K562 (cell line): Measurements from ENCODE around the gene MARS1. TPM values are rescaled to one million over a fixed set of nuclear protein-coding genes. Genes with fewer than 3 reads are reported as not detected.

ENCODE experiments used
- ARID3A ChIP-seq: IDR thresholded peaks from 2 replicates; pipeline ENCODE4 v1.6.1; 2012; ENCODE audit warnings: low read depth, low read length, improper control_type of control experiment, borderline replicate concordance
- CEBPB ChIP-seq: fragments of 450-650 bp; IDR thresholded peaks from 2 replicates; pipeline ENCODE4 v1.6.1; 2016; ENCODE audit warnings: missing genetic modification characterization, missing compliant biosample characterization
- CLOCK ChIP-seq: fragments of 250-450 bp; sonication (Bioruptor Pico); IDR thresholded peaks from 2 replicates; pipeline ENCODE4 v1.4.0; 2020; ENCODE audit warnings: mild to moderate bottlenecking, moderate library complexity, borderline replicate concordance
- FOXA1 ChIP-seq: fragments of 450-650 bp; IDR thresholded peaks from 2 replicates; pipeline ENCODE4 v1.6.1; 2016; ENCODE audit warnings: mild to moderate bottlenecking, borderline replicate concordance
- GTF2E2 ChIP-seq: fragments of 200-800 bp; sonication (Bioruptor generic); IDR thresholded peaks from 2 replicates; pipeline ENCODE4 v1.6.1; 2016; ENCODE audit warnings: missing genetic modification characterization, missing compliant biosample characterization
- SIN3B ChIP-seq: fragments of 450-650 bp; IDR thresholded peaks from 2 replicates; pipeline ENCODE4 v1.6.1; 2017; ENCODE audit warnings: low read depth, mild to moderate bottlenecking, moderate library complexity
- TEAD1 ChIP-seq, 2 experiments: fragments of 450-650 bp in 1 of 2; sonication (generic) in 1 of 2; formaldehyde crosslinking; IDR thresholded peaks; 2 replicates each; pipeline versions ENCODE4 v1.4.0 to v1.8.0; 2020 to 2022; ENCODE audit warnings: mild to moderate bottlenecking in 2 of 2, missing genetic modification reagents in 1 of 2
- ZNF143 ChIP-seq: sonication (generic); formaldehyde crosslinking; IDR thresholded peaks from 2 replicates; pipeline ENCODE4 v1.9.0; 2022; ENCODE audit warnings: mild to moderate bottlenecking, missing genetic modification reagents
- ZNF277 ChIP-seq: fragments of 250-450 bp; sonication (Bioruptor Pico); IDR thresholded peaks from 2 replicates; pipeline ENCODE4 v1.8.0; 2022; ENCODE audit warnings: inconsistent platforms, mild to moderate bottlenecking, moderate library complexity, borderline replicate concordance
- ZNF318 ChIP-seq, 2 experiments: fragments of 450-650 bp; IDR thresholded peaks; 2 replicates each; pipeline ENCODE4 v1.6.1; 2016; ENCODE audit warnings: mild to moderate bottlenecking in 2 of 2, borderline replicate concordance in 1 of 2, low read depth in 1 of 2, moderate library complexity in 1 of 2
- ZNF324 ChIP-seq: fragments of 250-450 bp; sonication (Bioruptor Pico); IDR thresholded peaks from 2 replicates; pipeline ENCODE4 v1.4.0; 2020; ENCODE audit warnings: mild to moderate bottlenecking
- ZNF589 ChIP-seq: fragments of 200-800 bp; sonication (Bioruptor generic); IDR thresholded peaks from 2 replicates; pipeline ENCODE4 v1.6.1; 2016; ENCODE audit warnings: low read depth, missing genetic modification characterization, missing compliant biosample characterization
- ZNF668 ChIP-seq: fragments of 250-450 bp; sonication (Bioruptor Pico); IDR thresholded peaks from 2 replicates; pipeline ENCODE4 v1.8.0; 2022; ENCODE audit warnings: mild to moderate bottlenecking, inconsistent platforms
- polyA plus RNA-seq, 8 experiments: library from polyadenylated mRNA; depleted of rRNA in 4 of 8; stranded (reverse) in 5 of 8; unstranded in 3 of 8; fragments of >200 nt; fragmentation: Nextera tagmentation in 2 of 8; fragmentation: Illumina TruSeq in 1 of 8; extraction: Ambion mirVana in 2 of 8; extraction: Trizol in 1 of 8; gene quantifications; 2 replicates each; pipeline versions ENCODE4 v1.2.1 to v1.2.3, GENCODE V29; 2011 to 2014; ENCODE audit warnings: inconsistent platforms in 1 of 8, missing spikeins in 1 of 8
- total RNA-seq, 7 experiments: library from RNA; depleted of rRNA in 6 of 7; stranded (reverse); fragments of >200 nt in 6 of 7; fragmentation: Illumina TruSeq in 2 of 7; extraction: Trizol in 2 of 7; gene quantifications; 2 replicates each; pipeline versions ENCODE4 v1.2.1 to v1.2.3, GENCODE V29; 2011 to 2021; ENCODE audit warnings: low replicate concordance in 1 of 7

MARS1 gene
- total and polyA plus RNA-seq, 9 of the 15 experiments (the other 6 are each of a cell fraction or from before 2014, with no cell fraction given), result 117 to 382 (median 220) TPM

DNA sequence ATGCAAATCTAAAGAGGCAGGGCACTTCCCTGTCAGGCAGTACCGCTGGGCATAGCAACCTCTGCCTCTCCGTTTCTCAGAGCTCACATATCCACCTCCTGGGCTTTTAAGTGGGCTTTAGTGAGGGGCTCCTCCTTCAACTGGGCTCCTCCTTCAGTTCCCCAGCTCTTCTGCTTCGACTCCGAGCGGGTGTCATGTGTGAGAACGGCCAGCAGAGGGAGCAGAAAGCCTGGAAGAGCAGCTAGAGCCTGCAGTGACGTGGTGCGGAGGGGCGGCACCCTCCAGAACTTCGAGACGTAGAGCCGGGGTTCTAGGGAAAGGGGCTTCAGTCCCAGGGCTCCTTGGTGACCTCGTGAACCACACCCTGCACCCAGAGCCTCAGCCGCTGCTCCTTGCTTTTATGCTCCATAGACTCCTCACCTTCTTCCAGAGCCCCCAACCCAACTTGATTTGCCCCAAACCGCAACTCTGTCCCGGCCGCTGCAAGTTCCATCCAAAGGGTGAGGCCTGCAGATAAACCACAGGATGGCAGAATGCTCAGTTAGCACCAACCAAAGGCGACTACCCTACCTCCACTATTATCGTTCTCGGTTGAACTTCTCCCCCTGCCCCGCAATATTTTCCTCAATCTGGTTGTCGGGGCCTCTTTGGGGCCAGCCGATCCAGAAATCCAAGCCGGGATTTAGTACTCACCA, 28.7 kb upstream of the MARS1 start (continued):
- no peak for TF ChIP-seq ZNF318 (IDR thresholded peaks at IDR 0.05; ENCODE audit: borderline replicate concordance in 1 of 2, low read depth in 1 of 2)
- no peak for TF ChIP-seq ZNF668 (CRISPR knock-in tag)
- no peak for TF ChIP-seq CEBPB (tag)
- TF ChIP-seq GTF2E2, result no peak
- no peak for TF ChIP-seq ZNF324 (CRISPR knock-in tag)
- TF ChIP-seq ZNF143 (CRISPR knock-in tag), result peak; percentile 45; the same call in 1 of the 2 replicates
- no peak for TF ChIP-seq FOXA1
- TF ChIP-seq TEAD1 (CRISPR knock-in tag; IDR thresholded peaks at IDR 0.05), result peak in 1 of 2 experiments; percentile 72; a peak in 2 of 4 replicates
- no peak for TF ChIP-seq CLOCK (CRISPR knock-in tag)
- TF ChIP-seq ZNF277 (CRISPR knock-in tag), result no peak
- no peak for TF ChIP-seq ZNF589 (CRISPR knock-in tag)
- TF ChIP-seq ARID3A, result no peak
- TF ChIP-seq SIN3B, result no peak
